Calu3 (cell line): ENCODE results near the gene ADAM19. TPM values are rescaled to one million over a fixed set of nuclear protein-coding genes. Genes with fewer than 3 reads are reported as not detected.

Experiments used
- BruUV-seq: library from RNA; stranded (reverse); fragments of 400-500 nt; replicated peaks from 2 replicates; lab custom pipeline; 2021; lab: Mats Ljungman, UMichigan
- CTCF ChIA-PET: fragments of 300-600 bp; sonication (Branson Sonifier 250); formaldehyde crosslinking; loops from one replicate; lab custom pipeline; 2022; ENCODE audit warnings: antibody characterized with exemption; lab: Charles Lee
- DNase-seq: peaks from one replicate; pipeline ENCODE4 v3.0.0; 2022
- H3K27ac Mint-ChIP-seq: one replicate; pipeline ENCODE4 v1.8.0; 2022; ENCODE audit warnings: mixed read lengths; ENCODE audit not compliant: unreplicated experiment
- H3K27me3 Mint-ChIP-seq: one replicate; pipeline ENCODE4 v1.8.0; 2022; ENCODE audit warnings: mixed read lengths; ENCODE audit not compliant: unreplicated experiment
- H3K36me3 Mint-ChIP-seq: one replicate; pipeline ENCODE4 v1.8.0; 2022; ENCODE audit warnings: mild to moderate bottlenecking, moderate library complexity, mixed read lengths; ENCODE audit not compliant: insufficient read depth, unreplicated experiment
- H3K4me1 Mint-ChIP-seq: one replicate; pipeline ENCODE4 v1.8.0; 2022; ENCODE audit warnings: mild to moderate bottlenecking, low read depth, mixed read lengths; ENCODE audit not compliant: unreplicated experiment
- H3K4me3 Mint-ChIP-seq: one replicate; pipeline ENCODE4 v1.8.0; 2022; ENCODE audit warnings: mild to moderate bottlenecking, low read depth, moderate library complexity, mixed read lengths; ENCODE audit not compliant: unreplicated experiment
- H3K9me3 Mint-ChIP-seq: one replicate; pipeline ENCODE4 v1.8.0; 2022; ENCODE audit warnings: low read depth, mixed read lengths; ENCODE audit not compliant: unreplicated experiment
- CTCF ChIP-seq: fragments of 200-600 bp; IDR thresholded peaks from one replicate; pipeline ENCODE4 v1.8.0; 2022; ENCODE audit warnings: antibody characterized with exemption; ENCODE audit not compliant: unreplicated experiment
- intact Hi-C: fragments of 100-400 bp; cut with micrococcal nuclease; formaldehyde crosslinking; loops from one replicate; pipeline ENCODE4 v1.10.0; 2022; ENCODE audit not compliant: unreplicated experiment
- total RNA-seq: library from RNA; stranded (reverse); gene quantifications from 2 replicates; pipeline ENCODE4 v1.2.3, GENCODE V29; 2022

The ADAM19 gene
- total RNA-seq, 1 experiment from 2014 or later = 16.2 TPM

GRCh38 chr5:157532022-157532421 is 43.6 kb downstream of the ADAM19 start:
- CTCF ChIA-PET = no interaction called here
- BruUV-seq = no TSS peak
- intact Hi-C loops = no loop called here
- Mint-ChIP-seq H3K27ac (no peak overlapping the region), H3K4me1 (no peaks in the 10 kb centered on the region), H3K9me3 (no peaks in the 10 kb centered on the region), H3K36me3 (no peaks in the 10 kb centered on the region), H3K27me3 (no peaks in the 10 kb centered on the region), H3K4me3 (no peak overlapping the region)
- no peak for TF ChIP-seq CTCF
- no peak for DNase-seq

GRCh38 chr5:157530226-157530972 is 45.2 kb downstream of the ADAM19 start:
- no peak for TF ChIP-seq CTCF
- BruUV-seq = no TSS peak
- Mint-ChIP-seq H3K27ac (no peak overlapping the region), H3K4me1 (no peaks in the 10 kb centered on the region), H3K36me3 (no peaks in the 10 kb centered on the region), H3K27me3 (no peaks in the 10 kb centered on the region), H3K4me3 (no peak overlapping the region), H3K9me3 (no peaks in the 10 kb centered on the region)
- CTCF ChIA-PET = no interaction called here
- DNase-seq = no peak
- intact Hi-C loops = no loop called here

- H3K4me1 Mint-ChIP-seq = no peaks in the 10 kb centered on the region
- H3K36me3 Mint-ChIP-seq = no peaks in the 10 kb centered on the region
- no peak for DNase-seq
- no peaks in the 10 kb centered on the region for H3K27me3 Mint-ChIP-seq
- H3K27ac Mint-ChIP-seq = no peak overlapping the region
- TF ChIP-seq CTCF = no peak
- no peak overlapping the region for H3K4me3 Mint-ChIP-seq
- H3K9me3 Mint-ChIP-seq = no peaks in the 10 kb centered on the region
- CTCF ChIA-PET = no interaction called here
- intact Hi-C loops = no loop called here
- no TSS peak for BruUV-seq
These were observed 46.6 kb downstream of the ADAM19 start for GRCh38 chr5:157529002-157529401.

- intact Hi-C loops = no loop called here
- Mint-ChIP-seq H3K27ac (no peak overlapping the region), H3K27me3 (no peaks in the 10 kb centered on the region), H3K4me1 (no peaks in the 10 kb centered on the region), H3K9me3 (no peaks in the 10 kb centered on the region), H3K36me3 (no peaks in the 10 kb centered on the region), H3K4me3 (no peak overlapping the region)
- no peak for DNase-seq
- no peak for TF ChIP-seq CTCF
- no TSS peak for BruUV-seq
- CTCF ChIA-PET = no interaction called here
These were observed 47.4 kb downstream of the ADAM19 start for GRCh38 chr5:157528036-157528632.
